ENCODE results near the gene PPL.
"Not testable (repeated sequence)": the region's sequence is repeated elsewhere in the genome, so short reads cannot be mapped to it uniquely, and the experiment has no call there.

The PPL gene

GRCh38 chr16:4936991-4937781 lies at the start of gene PPL:
TSS of gene PPL (minus strand) at chr16:4937148. CDS start at chr16:4937045, 103 bp downstream.
- DNase-seq (ENCODE audit: low read depth): no peak

- DNase-seq (ENCODE audit: low read depth): no peak
These were observed 47.4 kb upstream of the PPL start for GRCh38 chr16:4984174-4984990.

GRCh38 chr16:4982056-4982867 lies 45.3 kb upstream of the PPL start:
- no peak for DNase-seq (ENCODE audit: low read depth)

- DNase-seq (ENCODE audit: low read depth): no peak
These were observed 44.5 kb upstream of the PPL start for GRCh38 chr16:4981473-4981872.

GRCh38 chr16:4980691-4981090 lies 43.7 kb upstream of the PPL start:
- no peak for DNase-seq (ENCODE audit: low read depth)

GRCh38 chr16:4979736-4980660 lies 43.0 kb upstream of the PPL start:
- no peak for DNase-seq (ENCODE audit: low read depth)

- no peak for DNase-seq (ENCODE audit: low read depth)
These were observed 42.2 kb upstream of the PPL start for GRCh38 chr16:4979164-4979563.

- no peak for DNase-seq (ENCODE audit: low read depth)
These were observed 39.7 kb upstream of the PPL start for GRCh38 chr16:4976611-4977145.

- no peak for DNase-seq (ENCODE audit: low read depth)
These were observed 39.1 kb upstream of the PPL start for GRCh38 chr16:4976079-4976478.

- no peak for DNase-seq (ENCODE audit: low read depth)
These were observed 36.1 kb upstream of the PPL start for GRCh38 chr16:4972938-4973587.

- no peak for DNase-seq (ENCODE audit: low read depth)
These were observed 33.1 kb upstream of the PPL start for GRCh38 chr16:4970010-4970409.

GRCh38 chr16:4968879-4969483 lies 32.0 kb upstream of the PPL start:
- no peak for DNase-seq (ENCODE audit: low read depth)

GRCh38 chr16:4968278-4968677 lies 31.3 kb upstream of the PPL start:
- not testable (repeated sequence) for DNase-seq (ENCODE audit: low read depth)

- DNase-seq (ENCODE audit: low read depth): no peak
These were observed 29.9 kb upstream of the PPL start for GRCh38 chr16:4966736-4967453.

- not testable (repeated sequence) for DNase-seq (ENCODE audit: low read depth)
These were observed 26.6 kb upstream of the PPL start for GRCh38 chr16:4963527-4963926.

GRCh38 chr16:4962716-4963115 lies 25.8 kb upstream of the PPL start:
- no peak for DNase-seq (ENCODE audit: low read depth)

- DNase-seq (ENCODE audit: low read depth): no peak
These were observed 23.6 kb upstream of the PPL start for GRCh38 chr16:4960579-4960978.

GRCh38 chr16:4958510-4959438 lies 21.8 kb upstream of the PPL start:
- DNase-seq (ENCODE audit: low read depth): no peak

Measured in stimulated activated CD8-positive, alpha-beta memory T cell treated with anti-CD3 and anti-CD28 coated beads, Interleukin-7, amount 100 ng/mL, for 24 hours (primary cell).